Keratinocyte (primary cell): ENCODE data around the gene PDE11A. TPM values are rescaled to one million over a fixed set of nuclear protein-coding genes. Genes with fewer than 3 reads are reported as not detected.

Experiments
- DNase-seq: peaks from one replicate; pipeline ENCODE4 v3.0.0-alpha.2; 2011; ENCODE audit warnings: low read depth, missing footprints, low spot score
- FAIRE-seq: peaks from 2 replicates; lab custom pipeline; 2011; peaks lifted over from hg19 to GRCh38; lab: Jason Lieb, UNC
- H2AFZ ChIP-seq: 2 replicates; pipeline ENCODE4 v1.6.0; 2012; ENCODE audit warnings: low read length, control low read depth, inconsistent platforms; ENCODE audit not compliant: control insufficient read depth
- H3K27ac ChIP-seq: 2 replicates; pipeline ENCODE4 v1.5.1; 2011; ENCODE audit warnings: low read length; ENCODE audit not compliant: control insufficient read depth, insufficient read depth
- H3K27me3 ChIP-seq: 3 replicates; pipeline ENCODE4 v1.6.0; 2011; ENCODE audit warnings: low read length; ENCODE audit not compliant: control insufficient read depth, insufficient read depth; ENCODE audit errors: extremely low read depth
- H3K36me3 ChIP-seq, 2 experiments: 2 replicates in 1 of 2; 3 replicates in 1 of 2; pipeline ENCODE4 v1.5.1; 2011; ENCODE audit warnings: low read length in 2 of 2, mild to moderate bottlenecking in 1 of 2; ENCODE audit not compliant: control insufficient read depth in 2 of 2, insufficient read depth in 2 of 2; ENCODE audit errors: extremely low read depth in 1 of 2
- H3K4me1 ChIP-seq: 3 replicates; pipeline ENCODE4 v1.5.1; 2011; ENCODE audit warnings: low read length; ENCODE audit not compliant: control insufficient read depth, insufficient read depth; ENCODE audit errors: extremely low read depth
- H3K4me2 ChIP-seq: 3 replicates; pipeline ENCODE4 v1.6.0; 2011; ENCODE audit warnings: low read depth, low read length; ENCODE audit not compliant: control insufficient read depth, insufficient read depth; ENCODE audit errors: extremely low read depth
- H3K4me3 ChIP-seq, 3 experiments: fragments of 200-600 bp in 1 of 3; sonication (generic) in 1 of 3; 2 replicates in 2 of 3; 3 replicates in 1 of 3; pipeline ENCODE4 v1.5.1; 2011 to 2016; ENCODE audit warnings: low read length in 3 of 3, mild to moderate bottlenecking in 3 of 3, control low read depth in 2 of 3, inconsistent platforms in 1 of 3, low read depth in 1 of 3, mixed read lengths in 1 of 3, mixed run types in 1 of 3, moderate library complexity in 1 of 3; ENCODE audit not compliant: control insufficient read depth in 2 of 3, insufficient read depth in 2 of 3; ENCODE audit errors: extremely low read depth in 1 of 3
- H3K79me2 ChIP-seq: 2 replicates; pipeline ENCODE4 v1.6.0; 2012; ENCODE audit warnings: low read length; ENCODE audit not compliant: control insufficient read depth, insufficient read depth
- H3K9ac ChIP-seq: 3 replicates; pipeline ENCODE4 v1.6.0; 2011; ENCODE audit warnings: low read length; ENCODE audit not compliant: control insufficient read depth, insufficient read depth; ENCODE audit errors: extremely low read depth
- H3K9me1 ChIP-seq: 3 replicates; pipeline ENCODE4 v1.6.0; 2011; ENCODE audit warnings: low read length; ENCODE audit not compliant: control insufficient read depth, insufficient read depth; ENCODE audit errors: extremely low read depth
- H3K9me3 ChIP-seq: 2 replicates; pipeline ENCODE4 v1.5.1; 2012; ENCODE audit warnings: low read depth, low read length; ENCODE audit not compliant: control insufficient read depth
- H4K20me1 ChIP-seq: 3 replicates; pipeline ENCODE4 v1.6.0; 2011; ENCODE audit warnings: low read length; ENCODE audit not compliant: control insufficient read depth, insufficient read depth; ENCODE audit errors: extremely low read depth
- EZH2 ChIP-seq: IDR thresholded peaks from one replicate; pipeline ENCODE4 v1.6.1; 2012; ENCODE audit warnings: inconsistent platforms, mild to moderate bottlenecking, low read length, moderate library complexity
- dilution Hi-C: fragments of 300-500 bp; cut with MboI; formaldehyde crosslinking; loops from one replicate; pipeline ENCODE4 v1.7.0; 2020; ENCODE audit warnings: low sequenced_read_pairs; ENCODE audit not compliant: extremely low pct_ligation_motif_present
- polyA plus RNA-seq, 5 experiments: library from polyadenylated mRNA; depleted of rRNA in 3 of 5; stranded (reverse) in 3 of 5; stranded (forward) in 1 of 5; unstranded in 1 of 5; fragments of >200 nt; gene quantifications; 1 replicate in 1 of 5; 2 replicates in 3 of 5; 3 replicates in 1 of 5; pipeline versions ENCODE4 v1.2.1 to v1.2.3, GENCODE V29; 2011 to 2012; ENCODE audit warnings: missing spikeins in 2 of 5, low read depth in 1 of 5, low replicate concordance in 1 of 5
- TF ChIP-seq, protein P1 (sequence below), 3 experiments: IDR thresholded peaks in 1 of 3; conservative IDR thresholded peaks in 1 of 3; optimal IDR thresholded peaks in 1 of 3; 2 replicates in 2 of 3; 3 replicates in 1 of 3; pipeline versions ENCODE3 to v1.5.1; 2011; ENCODE audit warnings: low read length in 3 of 3, mild to moderate bottlenecking in 3 of 3, moderate library complexity in 2 of 3, control low read depth in 1 of 3, inconsistent platforms in 1 of 3; ENCODE audit not compliant: insufficient read depth in 2 of 3; ENCODE audit errors: extremely low read depth in 1 of 3

The PDE11A gene
- polyA plus RNA-seq, 1 donor (not counting 4 experiments of a cell fraction or from before 2014, with no cell fraction given) = 0.01 TPM

DNA sequence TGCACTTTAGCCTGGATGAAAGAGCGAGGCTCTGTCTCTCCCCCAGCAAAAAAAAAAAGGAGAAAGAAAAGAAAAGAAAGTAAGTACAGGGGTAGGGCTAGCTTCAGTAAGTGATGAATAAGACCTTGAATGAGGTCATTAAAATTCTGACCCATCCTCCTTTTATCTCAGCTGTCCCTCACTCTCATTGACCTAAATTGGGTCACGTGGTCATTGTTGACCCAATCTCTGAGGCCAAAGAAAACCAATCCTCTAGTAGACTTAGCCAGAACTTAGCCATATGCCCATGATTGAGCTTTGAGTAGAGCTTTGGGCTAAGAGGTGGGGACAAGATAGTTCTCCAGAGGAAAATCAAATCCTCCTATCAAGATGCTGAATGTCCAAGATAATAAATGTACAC, 149.3 kb downstream of the PDE11A start:
- H3K36me3 ChIP-seq = no peaks in the 10 kb centered on the region
- no peaks in the 10 kb centered on the region for H4K20me1 ChIP-seq
- TF ChIP-seq, protein P1, sequence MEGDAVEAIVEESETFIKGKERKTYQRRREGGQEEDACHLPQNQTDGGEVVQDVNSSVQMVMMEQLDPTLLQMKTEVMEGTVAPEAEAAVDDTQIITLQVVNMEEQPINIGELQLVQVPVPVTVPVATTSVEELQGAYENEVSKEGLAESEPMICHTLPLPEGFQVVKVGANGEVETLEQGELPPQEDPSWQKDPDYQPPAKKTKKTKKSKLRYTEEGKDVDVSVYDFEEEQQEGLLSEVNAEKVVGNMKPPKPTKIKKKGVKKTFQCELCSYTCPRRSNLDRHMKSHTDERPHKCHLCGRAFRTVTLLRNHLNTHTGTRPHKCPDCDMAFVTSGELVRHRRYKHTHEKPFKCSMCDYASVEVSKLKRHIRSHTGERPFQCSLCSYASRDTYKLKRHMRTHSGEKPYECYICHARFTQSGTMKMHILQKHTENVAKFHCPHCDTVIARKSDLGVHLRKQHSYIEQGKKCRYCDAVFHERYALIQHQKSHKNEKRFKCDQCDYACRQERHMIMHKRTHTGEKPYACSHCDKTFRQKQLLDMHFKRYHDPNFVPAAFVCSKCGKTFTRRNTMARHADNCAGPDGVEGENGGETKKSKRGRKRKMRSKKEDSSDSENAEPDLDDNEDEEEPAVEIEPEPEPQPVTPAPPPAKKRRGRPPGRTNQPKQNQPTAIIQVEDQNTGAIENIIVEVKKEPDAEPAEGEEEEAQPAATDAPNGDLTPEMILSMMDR (optimal IDR thresholded peaks at IDR 0.05 in 1 of 3, IDR thresholded peaks at IDR 0.05 in 1 of 3, conservative IDR thresholded peaks at IDR 0.05 in 1 of 3; ENCODE audit: extremely low read depth in 1 of 3, insufficient read depth in 2 of 3, low read length in 3 of 3) = no peak
- no peak for TF ChIP-seq EZH2
- no peaks in the 10 kb centered on the region for H3K27me3 ChIP-seq
- no peaks in the 10 kb centered on the region for H3K9me1 ChIP-seq
- no peak overlapping the region for H3K27ac ChIP-seq
- no peak overlapping the region for H3K9ac ChIP-seq
- DNase-seq (no peak), FAIRE-seq (no peak)
- H3K4me1 ChIP-seq = no peaks in the 10 kb centered on the region
- no peaks in the 10 kb centered on the region for H3K79me2 ChIP-seq
- dilution Hi-C loops = no loop called here
- no peak overlapping the region for H3K4me3 ChIP-seq
- H3K9me3 ChIP-seq = no peaks in the 10 kb centered on the region
- no peak overlapping the region for H2AFZ ChIP-seq
- H3K4me2 ChIP-seq = no peak overlapping the region

DNA sequence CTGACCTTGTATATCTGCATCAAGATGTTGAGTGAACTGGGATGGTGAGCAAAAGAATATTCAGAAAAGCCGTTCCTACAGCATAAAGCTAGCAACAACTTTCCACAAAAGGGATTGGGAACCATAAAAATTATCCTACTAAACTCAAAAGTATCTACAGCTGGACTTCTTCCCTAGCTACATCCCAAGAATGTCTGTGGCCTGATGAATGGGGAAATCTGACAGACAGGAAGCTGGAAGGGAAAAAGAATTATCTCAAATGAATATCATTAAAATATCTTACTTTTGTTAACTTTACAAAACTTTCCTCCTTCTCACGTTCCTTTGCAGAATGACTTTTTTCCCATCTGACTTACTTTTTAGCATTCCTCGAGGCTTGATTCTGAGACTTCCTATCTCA, 150.9 kb downstream of the PDE11A start:
- TF ChIP-seq, protein P1 (optimal IDR thresholded peaks at IDR 0.05 in 1 of 3, IDR thresholded peaks at IDR 0.05 in 1 of 3, conservative IDR thresholded peaks at IDR 0.05 in 1 of 3; ENCODE audit: extremely low read depth in 1 of 3, insufficient read depth in 2 of 3, low read length in 3 of 3) = no peak
- TF ChIP-seq EZH2 = no peak
- dilution Hi-C loops = no loop called here
- no peak overlapping the region for H3K4me2 ChIP-seq
- H3K36me3 ChIP-seq = no peaks in the 10 kb centered on the region
- H4K20me1 ChIP-seq = no peaks in the 10 kb centered on the region
- no peaks in the 10 kb centered on the region for H3K79me2 ChIP-seq
- DNase-seq (no peak), FAIRE-seq (no peak)
- H3K9ac ChIP-seq = no peak overlapping the region
- no peaks in the 10 kb centered on the region for H3K9me1 ChIP-seq
- H3K4me3 ChIP-seq = no peak overlapping the region
- no peak overlapping the region for H3K27ac ChIP-seq
- no peaks in the 10 kb centered on the region for H3K27me3 ChIP-seq
- no peaks in the 10 kb centered on the region for H3K4me1 ChIP-seq
- no peaks in the 10 kb centered on the region for H3K9me3 ChIP-seq
- H2AFZ ChIP-seq = no peak overlapping the region
